ENCODE results near the gene CTRB2.

Gene CTRB2

GRCh38 chr16:75203667-75204409 is 3.1 kb downstream of the CTRB2 start:
- no peak for DNase-seq

GRCh38 chr16:75203096-75203495 is 3.9 kb downstream of the CTRB2 start:
- DNase-seq, result no peak

- DNase-seq, result no peak
Observed at GRCh38 chr16:75202069-75202590, 4.8 kb downstream of the CTRB2 start.

GRCh38 chr16:75198135-75198600 is 8.8 kb downstream of the CTRB2 start:
- no peak for DNase-seq

GRCh38 chr16:75197522-75198134 is 9.3 kb downstream of the CTRB2 start:
- no peak for DNase-seq

- no peak for DNase-seq
Observed at GRCh38 chr16:75196836-75197235, 10.1 kb downstream of the CTRB2 start.

- no peak for DNase-seq
Observed at GRCh38 chr16:75195811-75196790, 10.9 kb downstream of the CTRB2 start.

- no peak for DNase-seq
Observed at GRCh38 chr16:75193730-75194444, 13.1 kb downstream of the CTRB2 start.

- DNase-seq, result no peak
Observed at GRCh38 chr16:75193265-75193650, 13.7 kb downstream of the CTRB2 start.

GRCh38 chr16:75192606-75193264 is 14.2 kb downstream of the CTRB2 start:
- DNase-seq, result no peak

- DNase-seq, result no peak
Observed at GRCh38 chr16:75189638-75190245, 17.2 kb downstream of the CTRB2 start.

- DNase-seq, result no peak
Observed at GRCh38 chr16:75188832-75189477, 18.0 kb downstream of the CTRB2 start.

GRCh38 chr16:75181630-75182029 is 25.3 kb downstream of the CTRB2 start:
- peak; percentile 88 to 90 for DNase-seq

GRCh38 chr16:75179208-75179607 is 27.8 kb downstream of the CTRB2 start:
- DNase-seq, result no peak

GRCh38 chr16:75176926-75177325 is 30.0 kb downstream of the CTRB2 start:
- no peak for DNase-seq

GRCh38 chr16:75175074-75175473 is 31.9 kb downstream of the CTRB2 start:
- no peak for DNase-seq

GRCh38 chr16:75172578-75172977 is 34.4 kb downstream of the CTRB2 start:
- no peak for DNase-seq

- DNase-seq, result no peak
Observed at GRCh38 chr16:75169899-75170405, 37.0 kb downstream of the CTRB2 start.

GRCh38 chr16:75160386-75160785 is 46.6 kb downstream of the CTRB2 start:
- no peak for DNase-seq
